Forelimb muscle (tissue), 1 donor: ENCODE measurements around the gene NAA60. TPM values are rescaled to one million over a fixed set of nuclear protein-coding genes. Genes with fewer than 3 reads are reported as not detected.

Source experiments
- polyA plus RNA-seq: library from polyadenylated mRNA; unstranded; fragments of 120-200 nt; gene quantifications from one replicate; pipeline ENCODE4 v1.2.1, GENCODE V29; 2013; ENCODE audit not compliant: insufficient read length

The NAA60 gene
- polyA plus RNA-seq, 1 donor = 26.0 TPM

Other genes starting within 250 kb of the NAA60 start
- gene ZNF200, start 208.5 kb upstream of the NAA60 start, polyA plus RNA-seq = 6.3 TPM
- 0.28 TPM for gene MEFV, start 187.0 kb upstream of the NAA60 start, polyA plus RNA-seq
- gene ZNF263, start 160.2 kb upstream of the NAA60 start, polyA plus RNA-seq = 29.9 TPM
- 9.0 TPM for gene TIGD7, start 138.2 kb upstream of the NAA60 start, polyA plus RNA-seq
- 28.8 TPM for gene ZNF75A, start 138.2 kb upstream of the NAA60 start, polyA plus RNA-seq
- gene OR2C1, start 87.8 kb upstream of the NAA60 start, polyA plus RNA-seq = 0.16 TPM
- gene ZSCAN32, start 42.7 kb upstream of the NAA60 start, polyA plus RNA-seq = 8.6 TPM
- gene ZNF174, start 42.5 kb upstream of the NAA60 start, polyA plus RNA-seq = 8.1 TPM
- 1.7 TPM for gene ZNF597, start 176 bp upstream of the NAA60 start, polyA plus RNA-seq
- not detected for gene C16orf90, start 51.8 kb downstream of the NAA60 start, polyA plus RNA-seq
- 19.7 TPM for gene CLUAP1, start 57.3 kb downstream of the NAA60 start, polyA plus RNA-seq
- 1.2 TPM for gene NLRC3, start 133.7 kb downstream of the NAA60 start, polyA plus RNA-seq
- gene SLX4, start 167.9 kb downstream of the NAA60 start, polyA plus RNA-seq = 4.5 TPM
- 15.7 TPM for gene DNASE1, start 211.0 kb downstream of the NAA60 start, polyA plus RNA-seq